Thyroid gland (tissue), 4 donors: ENCODE data around the gene ANK3. TPM values are rescaled to one million over a fixed set of nuclear protein-coding genes. Genes with fewer than 3 reads are reported as not detected.

Experiments
- DNase-seq, 2 donors: peaks; one replicate each; pipeline ENCODE4 v3.0.0-alpha.2; 2019
- H3K27ac ChIP-seq, 3 donors: fragments of 200-600 bp; sonication (generic); 1 replicate in 2 of 3; 2 replicates in 1 of 3; pipeline ENCODE4 v1.5.1; 2016 to 2019; ENCODE audit warnings: mild to moderate bottlenecking in 1 of 3, moderate library complexity in 1 of 3
- H3K27me3 ChIP-seq: fragments of 200-600 bp; sonication (generic); one replicate; pipeline ENCODE4 v1.5.1; 2019
- H3K36me3 ChIP-seq, 2 donors: fragments of 200-600 bp; sonication (generic); one replicate each; pipeline ENCODE4 v1.5.1; 2016 to 2019
- H3K4me1 ChIP-seq, 2 donors: fragments of 200-600 bp; sonication (generic); one replicate each; pipeline ENCODE4 v1.5.1; 2017 to 2019
- H3K4me3 ChIP-seq, 3 donors: fragments of 200-600 bp; sonication (generic); replicated peaks in 1 of 3; 1 replicate in 2 of 3; 2 replicates in 1 of 3; pipeline ENCODE4 v1.5.1; 2016; ENCODE audit warnings: mild to moderate bottlenecking in 1 of 3
- H3K9me3 ChIP-seq: fragments of 200-600 bp; sonication (generic); one replicate; pipeline ENCODE4 v1.5.1; 2017
- CTCF ChIP-seq, 6 experiments: fragments of 200-600 bp in 3 of 6; fragments of 450-650 bp in 3 of 6; sonication (generic) in 3 of 6; IDR thresholded peaks; one replicate each; pipeline ENCODE4 v1.5.1; 2016 to 2019; ENCODE audit warnings: antibody characterized with exemption in 6 of 6, mild to moderate bottlenecking in 2 of 6, inconsistent platforms in 1 of 6, moderate library complexity in 1 of 6
- POLR2A ChIP-seq, 2 donors: fragments of 450-650 bp; IDR thresholded peaks; one replicate each; pipeline ENCODE4 v1.6.1; 2017; ENCODE audit warnings: antibody characterized with exemption in 2 of 2, mild to moderate bottlenecking in 2 of 2, moderate library complexity in 1 of 2
- WGBS, 2 donors: methylation state at CpG; one replicate each; pipeline ENCODE4 v1.1.5; 2017; 5-methylcytosine and 5-hydroxymethylcytosine counted together
- intact Hi-C: fragments of 100-400 bp; cut with DNase I; formaldehyde crosslinking; loops from one replicate; pipeline ENCODE4 v1.15.1; 2023
- total RNA-seq, 4 donors: library from RNA; depleted of rRNA; stranded (reverse); fragments of >200 nt; gene quantifications; one replicate each; pipeline ENCODE4 v1.2.3, GENCODE V29; 2016

The ANK3 gene
- total RNA-seq, 4 donors from 2014 or later, result 56.6 to 118 (median 115) TPM

- no peak for DNase-seq
- no peaks in the 10 kb centered on the region for H3K27me3 ChIP-seq
- no peaks in the 10 kb centered on the region for H3K9me3 ChIP-seq
- intact Hi-C loops, result no loop called here
- TF ChIP-seq POLR2A (IDR thresholded peaks at IDR 0.05), result no peak
- no peak for TF ChIP-seq CTCF (IDR thresholded peaks at IDR 0.05)
- no peaks in the 10 kb centered on the region for H3K36me3 ChIP-seq
- peaks cover 0 to 3% of the 10 kb centered on the region in 2 donors for H3K4me1 ChIP-seq
- WGBS, 2 donors, result 95% methylated on average over 5 of the region's 5 CpGs
- no peak overlapping the region for H3K4me3 ChIP-seq
- no peak overlapping the region for H3K27ac ChIP-seq
Measured at GRCh38 chr10:60107308-60107976, 282.2 kb downstream of the ANK3 start.

- H3K27ac ChIP-seq, result no peak overlapping the region
- intact Hi-C loops, result no loop called here
Measured at GRCh38 chr10:60105295-60105695, 284.4 kb downstream of the ANK3 start.

GRCh38 chr10:60101821-60102220, 287.9 kb downstream of the ANK3 start:
- Histone ChIP-seq H3K27me3 (no peaks in the 10 kb centered on the region), H3K4me1 (peaks cover 0 to 3% of the 10 kb centered on the region in 2 donors), H3K27ac (no peak overlapping the region), H3K4me3 (no peak overlapping the region), H3K9me3 (no peaks in the 10 kb centered on the region), H3K36me3 (no peaks in the 10 kb centered on the region)
- 79% methylated on average over 4 of the region's 4 CpGs for WGBS, 2 donors
- DNase-seq, result no peak
- TF ChIP-seq CTCF (IDR thresholded peaks at IDR 0.05) (no peak), POLR2A (IDR thresholded peaks at IDR 0.05) (no peak)
- intact Hi-C loops, result loop anchor here (5.0 kb wide), 1 partner anchor 100 kb away; no protein-coding TSS in a partner anchor

More at GRCh38 chr10:60105295-60105695, 284.4 kb downstream of the ANK3 start:
- Histone ChIP-seq H3K9me3 (no peaks in the 10 kb centered on the region), H3K4me3 (no peak overlapping the region), H3K36me3 (no peaks in the 10 kb centered on the region), H3K27me3 (no peaks in the 10 kb centered on the region), H3K4me1 (peaks cover 0 to 3% of the 10 kb centered on the region in 2 donors)
- no peak for DNase-seq
- TF ChIP-seq CTCF (IDR thresholded peaks at IDR 0.05), result no peak
- no peak for TF ChIP-seq POLR2A (IDR thresholded peaks at IDR 0.05)

GRCh38 chr10:60099998-60100747, 289.5 kb downstream of the ANK3 start:
- DNase-seq, result no peak
- Histone ChIP-seq H3K27me3 (no peaks in the 10 kb centered on the region), H3K36me3 (no peaks in the 10 kb centered on the region), H3K4me1 (peaks cover 0 to under 1% of the 10 kb centered on the region in 2 donors), H3K4me3 (no peak overlapping the region), H3K9me3 (no peaks in the 10 kb centered on the region), H3K27ac (peak overlapping the region in 1 of 3 donors; percentile 40)
- TF ChIP-seq POLR2A (IDR thresholded peaks at IDR 0.05) (no peak), CTCF (IDR thresholded peaks at IDR 0.05) (peak in 5 of 6 experiments; percentile 25 to 72 (median 58))
- intact Hi-C loops, result loop anchor here (5.0 to 10.0 kb wide), 2 partner anchors 102 to 335 kb away; no protein-coding TSS in a partner anchor
- 55 to 56% methylated on average over 2 of the region's 2 CpGs for WGBS, 2 donors
